ENCODE data around the gene HDAC4.
"Not testable (repeated sequence)": the region's sequence is repeated elsewhere in the genome, so short reads cannot be mapped to it uniquely, and the experiment has no call there.

Gene HDAC4

DNA sequence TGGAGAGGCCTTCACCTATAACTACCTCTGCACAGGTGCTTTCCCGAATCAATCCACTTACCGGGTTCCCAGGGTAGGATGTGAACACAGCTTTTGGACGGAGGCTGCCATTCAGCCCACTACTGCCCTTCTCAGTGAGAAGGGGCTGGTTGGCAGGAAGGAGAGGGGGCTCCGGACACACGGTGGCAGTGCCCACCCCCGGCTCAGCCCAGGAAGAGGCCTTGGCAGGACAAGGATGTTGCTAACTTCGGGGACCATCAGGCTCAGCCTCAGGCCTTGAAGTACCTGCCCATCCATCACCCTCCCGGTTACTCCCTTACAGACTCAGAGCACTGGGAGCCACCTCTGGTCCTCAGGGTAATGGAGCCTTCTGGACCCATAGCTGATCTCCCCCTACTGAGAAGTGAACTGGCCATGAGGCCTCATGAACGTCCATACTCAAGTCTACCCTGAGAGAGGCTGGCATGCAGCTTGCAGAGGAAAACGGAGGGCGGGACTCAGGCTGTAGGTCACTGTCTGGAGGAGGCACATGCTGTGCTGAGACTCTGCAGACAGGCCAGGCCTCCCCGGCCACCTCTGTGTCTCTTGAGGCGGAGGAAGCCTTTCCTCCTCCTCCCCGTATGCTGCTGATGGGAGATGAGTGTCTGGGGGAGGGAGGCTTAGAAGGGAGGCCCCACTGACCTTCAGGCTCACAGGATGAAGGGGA lies 361.9 kb downstream of the HDAC4 start:
- no peak for DNase-seq (ENCODE audit: low read depth)

DNA sequence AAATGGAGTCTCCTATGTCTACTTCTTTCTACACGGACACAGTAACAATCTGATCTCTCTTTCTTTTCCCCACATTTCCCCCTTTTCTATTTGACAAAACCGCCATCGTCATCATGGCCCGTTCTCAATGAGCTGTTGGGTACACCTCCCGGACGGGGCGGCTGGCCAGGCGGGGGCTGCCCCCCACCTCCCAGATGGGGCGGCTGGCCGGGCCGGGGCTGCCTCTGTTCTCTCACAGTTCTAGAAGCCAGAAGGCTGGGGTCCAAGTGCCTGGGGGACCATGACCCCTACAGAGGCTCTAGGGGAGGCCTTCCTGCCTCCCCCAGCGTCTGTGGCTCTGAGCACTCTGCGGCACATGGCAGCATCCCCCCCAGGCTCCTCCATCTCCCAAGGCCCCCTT lies 362.5 kb downstream of the HDAC4 start:
- DNase-seq (ENCODE audit: low read depth); H3K4me3 ChIP-seq (ENCODE audit: control insufficient read depth, low read depth, low read length): not testable (repeated sequence)

More for the DNA sequence above, 361.9 kb downstream of the HDAC4 start:
- TF ChIP-seq, protein P1, sequence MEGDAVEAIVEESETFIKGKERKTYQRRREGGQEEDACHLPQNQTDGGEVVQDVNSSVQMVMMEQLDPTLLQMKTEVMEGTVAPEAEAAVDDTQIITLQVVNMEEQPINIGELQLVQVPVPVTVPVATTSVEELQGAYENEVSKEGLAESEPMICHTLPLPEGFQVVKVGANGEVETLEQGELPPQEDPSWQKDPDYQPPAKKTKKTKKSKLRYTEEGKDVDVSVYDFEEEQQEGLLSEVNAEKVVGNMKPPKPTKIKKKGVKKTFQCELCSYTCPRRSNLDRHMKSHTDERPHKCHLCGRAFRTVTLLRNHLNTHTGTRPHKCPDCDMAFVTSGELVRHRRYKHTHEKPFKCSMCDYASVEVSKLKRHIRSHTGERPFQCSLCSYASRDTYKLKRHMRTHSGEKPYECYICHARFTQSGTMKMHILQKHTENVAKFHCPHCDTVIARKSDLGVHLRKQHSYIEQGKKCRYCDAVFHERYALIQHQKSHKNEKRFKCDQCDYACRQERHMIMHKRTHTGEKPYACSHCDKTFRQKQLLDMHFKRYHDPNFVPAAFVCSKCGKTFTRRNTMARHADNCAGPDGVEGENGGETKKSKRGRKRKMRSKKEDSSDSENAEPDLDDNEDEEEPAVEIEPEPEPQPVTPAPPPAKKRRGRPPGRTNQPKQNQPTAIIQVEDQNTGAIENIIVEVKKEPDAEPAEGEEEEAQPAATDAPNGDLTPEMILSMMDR (conservative IDR thresholded peaks at IDR 0.05; ENCODE audit: control insufficient read depth, insufficient read depth, low read depth, low read length), result no peak
- no peak overlapping the region for H3K4me3 ChIP-seq (ENCODE audit: control insufficient read depth, low read depth, low read length)

DNA sequence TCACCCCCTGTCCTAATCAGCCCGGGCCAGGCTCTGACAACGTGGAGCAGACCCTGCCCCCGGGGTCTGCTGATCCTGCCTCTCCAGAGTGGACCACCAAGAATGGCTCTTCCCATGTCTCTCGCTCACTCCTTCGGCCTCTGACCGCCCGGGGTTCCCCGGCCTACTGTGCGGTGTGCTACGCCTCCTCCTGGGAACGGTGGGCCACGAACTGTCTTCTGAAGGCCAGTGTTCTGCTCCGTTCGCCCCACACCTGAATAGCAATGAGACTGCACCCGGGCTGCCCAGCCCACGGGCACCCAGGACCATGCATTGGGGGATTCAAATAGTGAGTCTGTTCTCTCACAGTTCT lies 363.3 kb downstream of the HDAC4 start:
- TF ChIP-seq, protein P1 (conservative IDR thresholded peaks at IDR 0.05; ENCODE audit: control insufficient read depth, insufficient read depth, low read depth, low read length), result no peak
- no peak for DNase-seq (ENCODE audit: low read depth)
- H3K4me3 ChIP-seq (ENCODE audit: control insufficient read depth, low read depth, low read length), result no peak overlapping the region

DNA sequence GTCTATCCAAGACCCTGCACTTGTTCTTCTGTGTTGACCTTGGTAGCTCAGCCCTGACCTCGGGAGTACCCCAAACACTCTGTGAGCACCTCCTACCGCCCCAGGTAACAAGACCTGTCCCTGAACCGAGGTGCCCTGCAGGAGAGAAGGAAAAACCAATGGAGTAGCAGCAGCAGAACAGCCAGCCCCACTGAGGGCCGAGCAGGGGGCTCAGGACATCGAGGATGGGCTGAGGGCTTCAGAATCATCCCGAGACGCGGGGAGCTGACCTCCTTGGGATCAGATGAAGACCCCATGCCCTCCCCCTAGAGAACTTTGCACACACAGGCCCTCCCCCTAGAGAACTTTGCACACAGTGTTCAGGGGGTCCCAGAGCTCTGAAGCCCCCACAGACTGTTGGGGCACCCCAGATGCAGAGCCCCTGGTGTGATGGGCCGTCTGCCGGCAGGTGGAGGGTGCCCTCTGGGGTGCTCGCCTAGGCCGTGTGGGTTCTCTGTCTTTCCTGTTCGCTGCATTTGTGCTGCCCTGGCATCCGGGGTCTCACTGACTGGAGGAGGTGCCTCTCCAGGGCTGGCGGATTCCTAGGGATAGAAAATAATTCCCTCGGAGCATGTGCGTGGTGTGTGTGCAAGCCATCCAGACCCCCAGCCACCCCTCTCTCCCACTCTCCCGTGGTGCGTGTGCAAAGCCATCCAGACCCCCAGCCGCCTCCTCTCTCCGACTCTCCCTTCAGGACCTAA lies 363.8 kb downstream of the HDAC4 start:
- no peak for DNase-seq (ENCODE audit: low read depth)
- TF ChIP-seq, protein P1 (conservative IDR thresholded peaks at IDR 0.05; ENCODE audit: control insufficient read depth, insufficient read depth, low read depth, low read length), result no peak
- H3K4me3 ChIP-seq (ENCODE audit: control insufficient read depth, low read depth, low read length), result no peak overlapping the region

DNA sequence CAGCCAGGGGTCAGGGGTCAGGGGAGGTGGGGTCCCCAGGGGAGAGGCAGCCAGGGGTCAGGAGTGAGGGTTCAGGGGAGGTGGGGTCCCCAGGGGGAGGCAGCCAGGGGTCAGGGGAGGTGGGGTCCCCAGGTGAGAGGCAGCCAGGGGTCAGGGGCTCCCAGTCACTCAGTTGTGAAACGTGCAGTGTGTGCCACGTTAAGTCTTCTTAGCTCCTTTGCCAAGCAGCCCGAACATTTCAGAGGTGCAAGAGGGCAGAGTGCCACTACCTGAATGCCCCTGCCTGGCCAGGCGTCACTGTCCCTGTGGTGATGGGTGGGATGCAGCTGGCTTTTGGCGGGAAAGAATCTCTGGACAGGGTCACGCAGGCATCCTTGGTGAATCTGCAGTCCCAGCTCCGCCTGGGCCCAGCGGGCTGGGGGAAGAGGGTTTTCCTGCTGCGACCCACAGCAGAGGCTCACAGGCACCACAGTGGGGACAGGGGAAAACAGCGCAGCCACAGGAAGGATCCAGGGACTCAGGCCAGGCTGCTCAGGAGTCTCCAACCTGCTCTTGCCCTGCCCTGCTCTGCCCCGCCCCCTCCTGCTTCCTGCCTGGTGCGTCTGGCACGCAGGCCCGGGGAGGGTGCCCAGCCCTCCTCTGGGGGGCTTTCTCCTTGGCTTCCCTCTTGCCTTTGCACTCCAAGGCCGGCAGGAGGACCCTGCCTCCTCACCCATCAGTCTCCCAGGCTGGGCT lies 364.7 kb downstream of the HDAC4 start:
- DNase-seq (ENCODE audit: low read depth), result no peak
- no peak overlapping the region for H3K4me3 ChIP-seq (ENCODE audit: control insufficient read depth, low read depth, low read length)
- TF ChIP-seq, protein P1 (conservative IDR thresholded peaks at IDR 0.05; ENCODE audit: control insufficient read depth, insufficient read depth, low read depth, low read length), result no peak

DNA sequence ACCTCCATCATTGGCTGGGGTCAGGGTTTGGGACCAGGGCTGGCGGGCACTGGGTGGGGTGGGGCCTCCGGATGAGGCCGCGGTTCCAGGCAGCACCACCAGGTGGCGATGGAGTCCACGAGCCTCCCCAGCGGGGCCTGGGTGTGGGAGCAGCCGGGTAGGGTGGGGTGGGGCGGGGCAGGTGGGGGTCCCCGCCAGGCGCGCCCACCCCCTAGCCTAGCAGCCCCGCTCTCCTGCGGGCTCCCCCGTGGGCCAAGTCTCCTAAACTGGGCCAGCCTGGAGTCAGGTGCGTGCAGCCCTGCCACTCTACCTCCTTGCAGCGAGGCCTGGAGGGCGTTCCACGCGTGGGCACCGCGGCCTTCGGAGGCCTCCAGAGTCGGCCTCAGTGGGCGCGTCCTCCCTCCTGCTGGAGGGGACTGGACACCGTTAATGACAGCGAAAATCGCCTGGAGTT lies 365.4 kb downstream of the HDAC4 start:
- H3K4me3 ChIP-seq (ENCODE audit: control insufficient read depth, low read depth, low read length), result no peak overlapping the region
- DNase-seq (ENCODE audit: low read depth), result peak; percentile 6
- TF ChIP-seq, protein P1 (conservative IDR thresholded peaks at IDR 0.05; ENCODE audit: control insufficient read depth, insufficient read depth, low read depth, low read length), result peak; percentile 65

All from fibroblast of mammary gland (primary cell).